NCI-H146 treated with DMSO at 0.1 percent for 48 hours (cell line): ENCODE data around the gene ATG16L1.

ENCODE experiments used
- DNase-seq: peaks from one replicate; lab custom pipeline; 2025; ENCODE audit not compliant: unreplicated experiment; lab: John Stamatoyannopoulos, UW

Gene ATG16L1

DNA sequence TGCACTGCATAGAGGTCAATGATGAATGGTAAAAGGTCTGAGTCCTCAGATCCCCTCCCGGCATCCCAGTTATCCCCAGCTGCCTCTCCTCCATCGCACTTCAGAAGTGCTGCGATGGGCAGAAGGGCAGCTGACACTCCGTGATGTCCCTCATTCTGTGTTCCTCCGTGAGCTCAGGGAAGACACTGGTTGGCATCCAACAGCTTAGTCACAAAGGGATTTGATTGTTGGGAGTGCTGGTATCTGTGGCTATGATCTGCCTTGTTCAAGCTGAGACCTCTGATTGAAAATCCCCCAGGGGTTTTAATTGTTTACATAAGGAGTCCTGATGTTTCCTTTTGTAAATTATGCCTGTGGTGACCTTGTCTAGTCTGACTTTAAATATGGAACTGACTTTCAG is 37.2 kb downstream of the ATG16L1 start:
- DNase-seq = peak; percentile 76

GRCh38 chr2:233289648-233290047 is 38.2 kb downstream of the ATG16L1 start:
- DNase-seq = no peak

DNA sequence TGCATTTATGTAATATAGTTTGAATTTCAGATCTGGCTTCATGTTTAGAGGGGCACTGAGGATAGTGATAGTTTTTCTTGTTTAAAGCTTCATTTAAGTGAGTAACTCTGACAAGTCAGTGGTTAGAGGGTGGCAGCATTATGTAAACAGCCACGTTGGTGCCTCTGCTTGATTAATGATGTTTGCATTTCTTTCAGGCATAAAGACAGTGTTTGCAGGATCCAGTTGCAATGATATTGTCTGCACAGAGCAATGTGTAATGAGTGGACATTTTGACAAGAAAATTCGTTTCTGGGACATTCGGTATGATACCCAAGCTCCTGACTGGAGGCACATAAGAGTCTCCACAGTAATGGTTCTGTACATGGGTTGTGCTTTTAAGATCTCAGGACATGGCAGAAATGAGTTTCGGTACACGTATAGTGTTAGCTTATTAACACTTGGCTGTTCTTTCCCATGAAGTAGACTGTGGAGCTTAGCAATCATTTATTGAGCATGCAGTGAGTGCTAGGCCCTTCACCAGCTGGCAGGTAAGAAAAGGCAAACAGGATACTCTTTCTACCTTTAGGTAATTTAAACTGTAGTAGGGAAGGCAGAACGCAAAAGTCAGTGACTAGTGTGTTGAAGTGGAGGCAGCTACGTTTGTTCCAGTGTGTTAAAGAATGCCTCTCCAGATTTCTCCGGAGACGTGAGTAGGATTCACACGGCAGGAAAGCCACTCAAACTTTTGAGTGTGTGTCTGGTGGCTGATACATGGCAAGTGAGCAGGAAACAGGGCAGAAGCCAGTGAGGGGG is 38.8 kb downstream of the ATG16L1 start:
- no peak for DNase-seq

- no peak for DNase-seq
Measured at GRCh38 chr2:233295891-233296290, 44.4 kb downstream of the ATG16L1 start.

DNA sequence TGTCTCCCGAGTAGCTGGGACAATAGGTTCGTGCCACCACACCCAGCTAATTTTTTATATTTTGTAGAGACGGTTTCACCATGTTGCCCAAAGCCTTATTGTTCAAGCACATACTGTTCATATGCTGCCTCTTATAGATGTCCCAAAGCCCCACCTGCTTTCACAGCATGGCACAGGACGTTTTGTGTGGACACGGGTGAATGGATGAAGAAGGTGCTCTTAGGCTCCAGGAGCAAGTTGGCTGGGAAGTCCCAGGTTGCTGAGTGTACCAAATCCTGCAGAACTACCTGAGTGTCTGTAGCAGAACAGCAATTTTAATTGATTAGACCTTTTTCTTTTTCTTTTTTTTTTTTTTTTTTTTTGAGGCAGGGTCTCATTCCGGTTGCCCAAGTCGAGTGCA is 45.6 kb downstream of the ATG16L1 start:
- DNase-seq = no peak

GRCh38 chr2:233300401-233300800 is 48.9 kb downstream of the ATG16L1 start:
- DNase-seq = no peak

GRCh38 chr2:233301248-233301647 is 49.8 kb downstream of the ATG16L1 start:
- DNase-seq = no peak

GRCh38 chr2:233301811-233302210 is 50.3 kb downstream of the ATG16L1 start:
- no peak for DNase-seq

DNA sequence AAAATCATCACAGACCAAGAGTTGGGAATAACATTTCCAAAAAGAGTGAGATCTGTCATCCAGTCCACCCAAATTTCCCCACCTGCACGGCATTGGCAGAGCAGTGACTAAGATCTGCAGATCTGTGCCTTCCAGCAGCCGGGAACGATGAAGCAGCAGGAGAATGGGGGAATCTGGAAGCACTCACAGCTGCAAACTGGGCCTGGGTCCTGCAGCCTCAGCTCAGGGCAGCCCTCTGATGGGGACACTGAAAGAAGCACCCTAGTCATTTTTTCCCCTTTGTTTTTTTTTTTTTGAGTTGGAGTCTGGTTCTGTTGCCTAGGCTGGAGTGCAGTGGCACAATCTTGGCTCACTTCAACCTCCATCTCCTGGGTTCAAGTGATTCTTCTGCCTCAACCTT is 51.8 kb downstream of the ATG16L1 start:
- DNase-seq = no peak

GRCh38 chr2:233307565-233307964 is 56.1 kb downstream of the ATG16L1 start, which contains the start of gene SAG:
SAG (plus strand) TSS chr2:233307816; CDS start chr2:233309190, 1,374 bp downstream.
- no peak for DNase-seq

GRCh38 chr2:233311241-233311926 is 59.9 kb downstream of the ATG16L1 start:
- no peak for DNase-seq

- DNase-seq = no peak
Measured at GRCh38 chr2:233312874-233313273, 61.4 kb downstream of the ATG16L1 start.

- no peak for DNase-seq
Measured at GRCh38 chr2:233314180-233314925, 62.9 kb downstream of the ATG16L1 start.

DNA sequence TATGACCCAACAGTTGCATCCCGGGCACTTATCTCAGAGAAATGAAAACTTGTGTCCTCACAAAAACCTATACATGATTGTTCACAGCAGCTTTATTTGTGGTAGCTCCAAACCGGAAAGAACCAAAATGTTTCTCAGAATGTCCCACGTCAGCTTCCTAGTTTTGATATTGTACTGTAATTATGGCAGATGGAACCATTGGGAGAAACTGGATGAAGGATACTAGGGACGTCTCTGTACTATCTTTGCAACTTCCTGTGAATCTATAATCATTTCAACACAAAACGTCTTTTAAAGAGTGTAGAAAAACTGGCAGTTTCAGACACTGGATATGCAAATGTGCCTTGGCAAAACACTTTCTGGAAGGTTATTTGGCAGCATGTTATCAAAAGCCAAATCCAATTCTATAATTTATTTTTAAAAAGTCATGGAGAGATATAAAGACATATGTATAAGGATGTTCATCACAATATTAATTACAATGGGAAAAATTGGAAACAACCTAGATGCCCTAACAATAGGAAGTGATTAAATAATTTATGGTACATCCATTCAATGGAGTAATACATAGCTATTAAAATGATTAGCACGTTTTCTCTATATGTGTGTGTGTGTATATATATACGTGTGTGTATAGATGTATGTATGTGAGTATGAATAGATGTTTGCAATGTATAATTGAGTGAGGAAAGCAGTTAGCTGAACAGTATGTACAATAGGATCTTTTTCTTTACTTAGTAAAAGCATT is 65.9 kb downstream of the ATG16L1 start:
- DNase-seq = no peak

DNA sequence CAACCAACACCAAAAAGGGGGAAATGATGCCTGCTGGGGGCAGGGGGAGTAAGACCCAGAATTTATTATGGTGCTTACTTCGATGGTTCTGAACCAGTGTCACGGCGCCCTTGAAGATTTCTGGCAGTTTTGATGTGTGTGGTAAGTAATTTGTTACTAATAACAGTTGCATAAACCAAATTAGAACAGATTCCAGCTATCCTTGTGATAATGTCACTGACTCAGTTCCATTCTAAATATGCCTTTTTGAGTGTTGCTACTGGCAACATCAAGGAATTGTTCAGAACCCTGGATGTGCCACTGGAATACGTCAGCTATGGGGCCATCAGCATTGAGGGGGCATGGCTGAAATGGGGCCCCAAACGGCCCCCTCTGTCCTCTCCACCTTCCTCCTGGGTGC is 67.8 kb downstream of the ATG16L1 start:
- no peak for DNase-seq

DNA sequence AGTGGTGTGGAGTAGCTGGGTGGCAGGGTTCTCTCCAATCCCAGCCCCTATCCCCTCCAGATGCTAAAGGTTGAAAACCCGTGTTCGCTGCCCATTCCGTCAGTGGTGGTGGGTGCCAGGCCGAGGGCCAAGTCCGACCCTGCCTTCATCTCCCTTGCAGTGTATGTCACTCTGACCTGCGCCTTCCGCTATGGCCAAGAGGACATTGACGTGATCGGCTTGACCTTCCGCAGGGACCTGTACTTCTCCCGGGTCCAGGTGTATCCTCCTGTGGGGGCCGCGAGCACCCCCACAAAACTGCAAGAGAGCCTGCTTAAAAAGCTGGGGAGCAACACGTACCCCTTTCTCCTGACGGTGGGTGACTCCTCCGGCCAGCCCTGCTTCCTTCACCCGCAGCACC is 69.0 kb downstream of the ATG16L1 start:
- DNase-seq = no peak

- DNase-seq = no peak
Measured at GRCh38 chr2:233321166-233321565, 69.7 kb downstream of the ATG16L1 start.

- DNase-seq = no peak
Measured at GRCh38 chr2:233323851-233324250, 72.4 kb downstream of the ATG16L1 start.

DNA sequence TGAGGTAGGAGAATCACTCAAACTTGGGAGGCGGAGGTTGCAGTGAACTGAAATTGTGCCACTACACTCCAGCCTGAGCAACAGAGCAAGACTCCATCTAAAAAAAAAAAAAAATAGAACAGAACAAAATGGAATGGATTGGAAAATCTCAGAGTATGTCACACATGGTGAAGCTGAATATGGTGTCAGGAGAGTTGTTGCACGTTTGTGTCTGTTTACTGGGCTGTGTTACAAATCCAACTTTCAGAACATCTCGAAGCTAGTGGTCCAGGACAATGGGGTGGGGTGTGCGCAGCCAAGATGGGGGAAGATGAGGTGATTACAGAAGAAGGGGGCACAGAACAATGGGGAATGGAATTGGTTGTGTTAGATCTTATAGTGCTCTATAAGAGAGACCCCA is 73.8 kb downstream of the ATG16L1 start:
- no peak for DNase-seq

DNA sequence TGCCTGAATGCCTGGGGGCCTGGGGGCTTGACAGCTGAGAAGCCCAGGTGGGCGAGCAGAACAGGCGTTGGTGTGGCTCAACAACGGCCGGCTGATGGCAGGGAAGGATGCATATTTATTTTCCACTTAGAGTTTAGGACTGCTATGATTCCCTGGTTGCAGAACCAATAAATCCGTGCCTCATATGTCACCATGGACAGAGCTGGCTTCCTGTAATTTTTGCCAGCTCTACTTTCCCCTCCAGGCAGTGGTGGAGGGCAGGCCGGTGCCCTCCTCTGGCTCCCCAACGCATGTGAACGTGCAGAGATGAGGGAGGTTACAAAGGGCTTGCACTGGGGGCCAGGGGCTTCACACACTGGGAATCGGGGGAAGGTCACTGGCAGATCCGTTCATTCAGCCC is 74.3 kb downstream of the ATG16L1 start:
- DNase-seq = no peak

DNA sequence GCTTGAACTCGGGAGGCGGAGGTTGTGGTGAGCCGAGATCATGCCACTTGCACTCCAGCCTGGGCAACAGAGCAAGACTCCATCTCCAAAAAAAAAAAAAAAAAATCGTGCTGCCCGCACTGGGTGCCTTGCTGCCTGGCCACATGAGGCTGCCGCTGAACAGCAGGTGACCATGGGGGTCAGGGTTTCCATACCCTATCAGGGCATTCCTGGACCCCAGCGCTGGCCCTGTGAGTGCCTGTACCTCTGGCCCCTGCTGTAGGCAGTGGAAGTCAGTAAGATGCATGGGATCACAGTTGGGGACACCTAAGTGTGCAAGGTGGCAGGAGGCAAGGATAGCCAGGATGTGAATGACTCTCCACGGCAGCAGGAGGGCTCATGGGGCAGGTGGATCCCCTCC is 75.0 kb downstream of the ATG16L1 start:
- DNase-seq = no peak
